HL-60 (cell line): Measurements from ENCODE around the gene BLOC1S2.

ENCODE experiments used
- DNase-seq, 2 experiments: peaks; one replicate each; pipeline ENCODE4 v3.0.0-alpha.2; 2010 to 2020; ENCODE audit warnings: low read depth in 1 of 2, low spot score in 1 of 2
- H3K27ac ChIP-seq: fragments of 250-450 bp; sonication (Bioruptor Pico); replicated peaks from 2 replicates; pipeline ENCODE4 v1.5.1; 2020; ENCODE audit warnings: mild to moderate bottlenecking, moderate library complexity
- H3K27me3 ChIP-seq: fragments of 250-450 bp; sonication (Bioruptor Pico); 2 replicates; pipeline ENCODE4 v1.5.1; 2021; ENCODE audit warnings: mild to moderate bottlenecking, moderate library complexity; ENCODE audit not compliant: insufficient read depth, poor library complexity, severe bottlenecking
- H3K4me3 ChIP-seq: replicated peaks from 2 replicates; pipeline ENCODE4 v1.5.1; 2011; ENCODE audit warnings: mild to moderate bottlenecking, control low read depth, low read length; ENCODE audit not compliant: insufficient read depth
- GABPA ChIP-seq: IDR thresholded peaks from 2 replicates; pipeline ENCODE4 v1.6.1; 2012; ENCODE audit warnings: low read depth
- POLR2AphosphoS5 ChIP-seq: IDR thresholded peaks from 2 replicates; pipeline ENCODE4 v1.6.1; 2012; ENCODE audit warnings: low read depth
- REST ChIP-seq: IDR thresholded peaks from 2 replicates; pipeline ENCODE4 v1.6.1; 2012; ENCODE audit warnings: low read depth; ENCODE audit not compliant: insufficient replicate concordance
- SPI1 ChIP-seq: IDR thresholded peaks from 2 replicates; pipeline ENCODE4 v1.6.1; 2012; ENCODE audit warnings: low read depth, mild to moderate bottlenecking, borderline replicate concordance
- TF ChIP-seq, protein P1 (sequence below): IDR thresholded peaks from one replicate; pipeline ENCODE4 v1.5.1; 2011; ENCODE audit warnings: low read length, control low read depth, inconsistent platforms; ENCODE audit not compliant: insufficient read depth

BLOC1S2 gene

DNA sequence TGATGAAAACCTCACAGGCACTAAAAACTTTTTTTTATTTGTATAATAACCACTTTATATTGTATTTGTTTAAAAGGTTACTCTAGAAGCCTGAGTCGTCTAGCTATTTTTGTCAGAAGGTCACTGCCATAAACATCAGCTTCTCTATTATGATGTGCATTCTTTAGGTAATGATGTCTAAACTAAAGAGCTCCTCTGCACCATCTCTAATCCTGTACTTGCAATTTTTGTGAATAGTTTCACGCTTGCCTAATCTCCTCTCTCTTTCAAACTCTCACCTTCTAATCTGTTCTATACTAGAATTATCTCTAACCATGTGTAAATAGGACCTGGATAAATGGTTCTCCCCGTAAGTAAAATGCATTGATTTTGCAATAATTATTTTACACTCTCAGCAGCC lies 46.6 kb downstream of the BLOC1S2 start:
- H3K4me3 ChIP-seq: no peak overlapping the region
- no peak for DNase-seq
- no peaks in the 10 kb centered on the region for H3K27me3 ChIP-seq
- no peak overlapping the region for H3K27ac ChIP-seq
- TF ChIP-seq, protein P1, sequence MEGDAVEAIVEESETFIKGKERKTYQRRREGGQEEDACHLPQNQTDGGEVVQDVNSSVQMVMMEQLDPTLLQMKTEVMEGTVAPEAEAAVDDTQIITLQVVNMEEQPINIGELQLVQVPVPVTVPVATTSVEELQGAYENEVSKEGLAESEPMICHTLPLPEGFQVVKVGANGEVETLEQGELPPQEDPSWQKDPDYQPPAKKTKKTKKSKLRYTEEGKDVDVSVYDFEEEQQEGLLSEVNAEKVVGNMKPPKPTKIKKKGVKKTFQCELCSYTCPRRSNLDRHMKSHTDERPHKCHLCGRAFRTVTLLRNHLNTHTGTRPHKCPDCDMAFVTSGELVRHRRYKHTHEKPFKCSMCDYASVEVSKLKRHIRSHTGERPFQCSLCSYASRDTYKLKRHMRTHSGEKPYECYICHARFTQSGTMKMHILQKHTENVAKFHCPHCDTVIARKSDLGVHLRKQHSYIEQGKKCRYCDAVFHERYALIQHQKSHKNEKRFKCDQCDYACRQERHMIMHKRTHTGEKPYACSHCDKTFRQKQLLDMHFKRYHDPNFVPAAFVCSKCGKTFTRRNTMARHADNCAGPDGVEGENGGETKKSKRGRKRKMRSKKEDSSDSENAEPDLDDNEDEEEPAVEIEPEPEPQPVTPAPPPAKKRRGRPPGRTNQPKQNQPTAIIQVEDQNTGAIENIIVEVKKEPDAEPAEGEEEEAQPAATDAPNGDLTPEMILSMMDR: no peak
- TF ChIP-seq POLR2AphosphoS5 (no peak), GABPA (no peak), REST (no peak), SPI1 (no peak)

DNA sequence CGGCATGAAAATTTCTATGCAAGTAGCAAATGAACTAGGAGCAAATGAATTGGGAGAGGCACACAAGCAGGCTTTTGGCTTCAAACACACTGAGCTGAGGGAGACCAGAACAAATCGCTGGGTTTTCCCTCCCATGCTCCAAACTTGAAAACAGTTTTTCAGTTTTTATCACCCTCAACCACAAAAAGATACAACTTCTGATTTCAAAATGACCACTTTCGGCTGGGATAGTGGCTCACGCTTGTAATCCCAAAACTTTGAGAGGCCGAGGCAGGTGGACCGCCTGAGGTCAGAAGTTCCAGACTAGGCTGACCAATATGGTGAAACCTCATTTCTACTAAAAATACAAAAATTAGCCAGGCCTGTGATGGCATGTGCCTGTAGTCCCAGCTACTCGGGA lies 48.1 kb downstream of the BLOC1S2 start:
- Histone ChIP-seq H3K4me3 (no peak overlapping the region), H3K27me3 (no peaks in the 10 kb centered on the region), H3K27ac (no peak overlapping the region)
- no peak for DNase-seq
- TF ChIP-seq, protein P1: no peak
- TF ChIP-seq REST: no peak
- TF ChIP-seq GABPA: no peak
- TF ChIP-seq POLR2AphosphoS5: no peak
- TF ChIP-seq SPI1: no peak

DNA sequence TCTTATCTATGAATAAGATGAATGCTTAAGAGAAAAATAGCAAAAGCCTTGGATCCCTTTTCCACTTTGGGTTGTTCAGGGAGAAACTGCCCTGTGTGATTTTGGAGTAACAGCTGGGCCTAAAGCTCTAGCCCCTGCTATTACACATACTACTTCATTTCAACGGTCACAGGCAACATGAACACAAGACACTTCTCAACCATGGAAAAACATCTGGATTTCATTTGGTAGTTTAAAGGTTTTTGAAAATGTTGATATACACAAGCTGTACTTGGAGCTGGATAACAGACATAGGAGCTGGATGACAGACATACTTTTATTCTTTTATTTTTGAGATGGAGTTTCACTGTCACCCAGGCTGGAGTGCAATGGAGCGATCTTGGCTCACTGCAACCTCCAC lies 54.4 kb downstream of the BLOC1S2 start:
- TF ChIP-seq GABPA: no peak
- TF ChIP-seq, protein P1: no peak
- TF ChIP-seq POLR2AphosphoS5: no peak
- no peak for TF ChIP-seq REST
- no peak for TF ChIP-seq SPI1
- DNase-seq: no peak
- no peaks in the 10 kb centered on the region for H3K27me3 ChIP-seq
- H3K4me3 ChIP-seq: no peak overlapping the region
- H3K27ac ChIP-seq: no peak overlapping the region
